DMS53 treated with DMSO at 0.1 percent for 48 hours (cell line): ENCODE data around the gene GGN.
"Not testable (repeated sequence)": the region's sequence is repeated elsewhere in the genome, so short reads cannot be mapped to it uniquely, and the experiment has no call there.

Experiments
- DNase-seq: peaks from one replicate; lab custom pipeline; 2025; ENCODE audit not compliant: unreplicated experiment; lab: John Stamatoyannopoulos, UW

The GGN gene, protein sequence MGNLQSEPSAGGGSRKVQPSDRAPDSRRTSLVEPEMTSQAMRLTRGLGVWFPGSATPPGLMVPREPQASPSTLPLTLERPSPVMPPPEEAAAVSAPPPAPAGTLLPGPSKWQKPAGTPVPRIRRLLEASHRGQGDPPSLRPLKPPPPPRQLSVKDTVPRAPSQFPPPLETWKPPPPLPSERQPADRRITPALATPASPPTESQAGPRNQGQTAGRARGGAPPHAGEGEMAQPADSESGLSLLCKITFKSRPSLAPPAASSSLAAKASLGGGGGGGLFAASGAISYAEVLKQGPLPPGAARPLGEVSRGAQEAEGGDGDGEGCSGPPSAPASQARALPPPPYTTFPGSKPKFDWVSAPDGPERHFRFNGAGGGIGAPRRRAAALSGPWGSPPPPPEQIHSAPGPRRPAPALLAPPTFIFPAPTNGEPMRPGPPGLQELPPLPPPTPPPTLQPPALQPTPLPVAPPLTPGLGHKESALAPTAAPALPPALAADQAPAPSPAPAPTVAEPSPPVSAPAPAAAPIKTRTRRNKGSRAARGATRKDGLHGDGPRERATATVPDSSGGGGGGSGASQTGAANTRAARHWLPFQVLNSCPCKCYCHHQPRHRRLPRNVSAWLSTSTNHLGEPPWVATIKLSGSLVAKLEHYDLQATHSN

DNA sequence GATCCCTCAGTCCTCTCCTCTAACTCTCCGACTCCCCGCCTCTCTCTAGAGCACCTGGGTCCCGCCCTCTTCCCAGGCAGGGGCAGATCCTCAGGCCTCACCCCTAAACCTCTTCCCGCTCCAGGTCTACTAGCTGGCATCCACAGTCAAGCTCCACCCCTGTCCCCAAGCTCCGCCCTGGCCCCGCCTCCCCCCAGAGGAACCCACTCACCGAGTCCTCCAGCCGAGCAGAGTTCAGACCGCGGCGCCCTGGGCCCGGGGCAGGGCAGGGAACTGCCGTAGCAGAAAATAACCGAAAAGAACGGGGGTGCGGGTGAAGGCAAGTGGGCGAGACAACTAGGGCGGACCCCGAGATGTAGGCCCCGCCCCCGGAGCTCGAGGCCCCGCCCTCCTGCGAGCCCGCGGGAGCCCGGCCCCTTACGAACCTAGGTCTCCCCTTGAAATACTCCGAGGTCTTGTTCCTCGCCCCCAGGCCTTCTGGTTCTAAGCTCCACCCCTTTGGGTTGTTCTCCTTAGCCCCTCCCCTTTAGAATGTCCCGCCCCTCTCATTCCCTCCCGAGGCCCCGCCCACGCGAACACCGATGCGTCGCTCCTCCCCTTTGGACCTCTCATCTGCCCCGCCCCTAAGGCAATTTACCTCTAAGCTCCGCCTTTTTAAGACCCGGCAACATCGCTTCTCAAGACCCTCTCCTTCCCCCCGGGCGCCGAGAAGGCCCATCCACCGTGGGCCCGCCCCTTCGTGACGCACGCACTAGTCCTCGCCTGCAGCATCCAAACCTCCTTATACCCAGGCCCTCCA, at the start of gene GGN:
Gene GGN, minus strand, starts transcription at position 485 of the 799 bp plus-strand sequence. CDS start 773 bp downstream, outside the sequence.
- peak; percentile 84 for DNase-seq

DNA sequence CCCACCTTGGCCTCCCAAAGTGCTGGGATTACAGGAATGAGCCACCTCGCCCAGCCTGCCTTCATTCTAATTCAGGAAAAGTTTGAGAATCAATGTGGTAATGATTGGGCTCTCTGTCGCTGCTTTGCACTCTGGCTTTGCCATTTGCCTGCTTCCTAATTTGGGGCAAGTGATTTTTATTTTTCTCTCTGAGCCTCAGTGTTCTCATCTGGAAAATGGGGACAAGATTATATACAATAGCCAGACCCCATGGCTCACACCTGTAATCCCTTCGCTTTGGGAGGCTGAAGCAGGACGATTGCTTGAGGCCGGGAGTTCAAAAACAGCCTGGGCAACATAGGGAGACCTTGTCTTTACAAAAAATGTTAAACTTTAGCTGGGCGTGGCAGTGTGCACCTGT, 49.5 kb upstream of the GGN start:
- no peak for DNase-seq

GRCh38 chr19:38434549-38435051, 46.8 kb upstream of the GGN start:
- no peak for DNase-seq

GRCh38 chr19:38433268-38433733, 45.5 kb upstream of the GGN start, which contains the start of gene RYR1:
RYR1 (plus strand) TSS chr19:38433691; CDS start chr19:38433830, 139 bp downstream.
- DNase-seq, result no peak

GRCh38 chr19:38430931-38431330, 43.1 kb upstream of the GGN start:
- no peak for DNase-seq

- no peak for DNase-seq
Observed at GRCh38 chr19:38429811-38430156, 42.0 kb upstream of the GGN start.

GRCh38 chr19:38429055-38429810, 41.4 kb upstream of the GGN start:
- no peak for DNase-seq

GRCh38 chr19:38427035-38427677, 39.3 kb upstream of the GGN start:
- DNase-seq, result not testable (repeated sequence)

DNA sequence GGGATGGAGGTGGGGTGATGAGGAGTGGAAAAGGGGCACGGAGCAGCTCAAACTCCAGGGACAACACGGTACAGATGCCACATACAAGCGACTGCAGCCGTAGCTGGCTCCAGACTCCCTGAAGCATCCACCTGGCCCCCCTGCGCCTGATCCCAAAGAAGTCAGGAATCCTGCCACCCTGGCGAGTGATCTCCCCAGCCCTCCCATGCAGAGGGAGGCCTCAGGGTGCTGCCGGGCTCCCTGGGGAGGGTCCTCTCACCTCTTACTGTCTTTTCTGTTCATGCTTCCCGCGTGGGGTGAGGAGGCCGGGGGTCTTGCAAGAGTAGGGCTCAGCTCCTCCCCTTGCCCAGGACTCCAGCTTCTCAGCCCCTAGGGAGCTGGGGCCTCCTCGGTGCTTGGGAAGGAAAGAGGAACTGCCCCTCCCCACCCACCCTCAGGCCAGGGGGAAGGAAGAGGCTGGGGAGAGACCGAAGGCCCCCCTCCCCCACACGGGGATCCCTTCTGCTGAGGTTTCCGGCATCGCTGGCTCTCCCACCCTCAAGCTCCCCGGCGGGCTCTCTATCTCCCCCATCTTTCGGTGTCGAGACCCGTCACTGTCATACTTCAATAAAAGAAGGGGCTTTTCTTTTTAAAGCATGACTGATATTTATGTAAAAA, 38.1 kb upstream of the GGN start, which contains the start of gene RASGRP4:
Gene RASGRP4, minus strand, starts transcription at position 410 of the 657 bp plus-strand sequence. Its CDS starts 128 bp downstream, at position 282.
- no peak for DNase-seq

- no peak for DNase-seq
Observed at GRCh38 chr19:38425222-38425809, 37.5 kb upstream of the GGN start.

DNA sequence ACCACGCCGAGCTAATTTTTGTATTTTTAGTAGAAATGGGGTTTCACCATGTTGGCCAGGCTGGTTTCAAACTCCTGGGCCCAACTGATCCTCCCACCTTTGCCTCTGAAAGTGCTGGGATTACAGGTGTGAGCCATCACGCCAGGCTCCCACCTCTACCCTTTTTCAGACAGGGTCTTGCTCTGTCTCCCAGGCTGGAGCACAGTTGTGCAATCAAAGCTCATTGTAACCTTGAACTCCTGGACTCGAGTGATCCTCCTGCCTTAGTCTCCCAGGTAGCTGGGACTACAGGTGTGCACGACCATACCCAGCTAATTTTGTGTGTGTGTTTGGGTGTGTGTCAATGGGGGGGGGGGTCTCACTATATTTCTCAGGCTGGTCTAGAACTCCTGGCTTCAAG, 36.4 kb upstream of the GGN start:
- no peak for DNase-seq

DNA sequence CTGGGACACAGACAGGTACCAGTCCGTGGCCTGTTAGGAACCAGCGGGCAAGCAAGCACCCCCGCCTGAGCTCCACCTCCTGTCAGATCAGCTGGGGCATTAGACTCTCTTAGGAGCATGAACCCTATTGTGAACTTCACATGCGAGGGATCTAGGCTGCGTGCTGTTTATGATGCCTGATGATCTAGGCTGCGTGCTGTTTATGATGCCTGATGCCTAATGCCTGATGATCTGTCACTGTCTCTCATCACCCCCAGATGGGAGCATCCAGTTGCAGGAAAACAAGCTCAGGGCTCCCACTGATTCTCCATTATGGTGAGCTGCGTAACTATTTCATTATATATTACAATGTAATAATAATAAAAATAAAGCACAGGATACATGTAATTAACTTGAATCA, 34.6 kb upstream of the GGN start:
- DNase-seq, result no peak

GRCh38 chr19:38421856-38422255, 34.0 kb upstream of the GGN start:
- DNase-seq, result no peak

GRCh38 chr19:38420935-38421334, 33.1 kb upstream of the GGN start:
- DNase-seq, result no peak

DNA sequence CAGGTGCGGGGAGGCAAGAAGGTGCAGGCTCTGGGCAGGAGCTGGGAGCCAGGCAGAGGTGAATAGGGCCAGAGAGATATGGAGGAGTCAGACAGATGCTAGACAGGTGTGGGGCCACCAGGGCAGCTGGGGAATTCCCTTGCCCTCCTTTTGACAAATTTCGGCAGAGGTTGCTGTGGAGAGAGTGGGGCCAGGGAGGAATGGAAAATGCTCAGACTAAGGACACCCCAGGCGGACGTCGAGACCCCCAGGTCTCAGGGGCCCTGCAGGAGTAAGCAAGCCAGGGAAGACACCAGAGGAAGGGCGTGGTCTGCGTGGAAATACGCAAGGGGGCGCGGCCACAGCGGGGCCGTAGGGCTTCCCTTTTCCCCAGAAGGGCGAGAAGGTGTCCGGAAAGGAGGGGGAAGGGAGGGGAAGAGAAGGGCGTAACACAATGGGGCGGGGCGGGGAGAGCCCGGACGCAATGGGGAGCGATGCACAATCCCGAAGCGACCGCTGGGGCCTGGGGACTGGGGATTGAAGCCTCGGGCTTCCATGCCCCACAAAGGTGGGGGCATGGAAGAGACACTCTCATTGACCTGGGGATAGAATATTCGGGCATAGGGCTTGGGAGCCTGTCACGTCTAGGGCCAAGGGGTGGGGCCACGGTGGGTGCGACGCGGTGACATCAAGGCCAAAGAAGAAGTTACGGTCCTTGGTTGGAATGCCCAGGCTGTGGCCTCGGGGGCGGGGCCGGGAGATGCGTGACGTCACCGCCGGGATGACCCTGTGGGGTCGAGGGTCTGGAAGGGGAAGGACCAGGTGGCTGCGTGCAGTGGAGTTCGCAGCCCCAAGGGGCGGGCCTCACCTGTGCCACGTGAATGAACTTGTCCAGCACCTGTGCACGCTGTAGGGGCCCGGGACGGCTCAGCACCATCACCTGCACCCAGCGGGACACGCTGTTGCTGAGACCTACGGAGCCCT, 30.0 kb upstream of the GGN start:
- peak; percentile 25 for DNase-seq

DNA sequence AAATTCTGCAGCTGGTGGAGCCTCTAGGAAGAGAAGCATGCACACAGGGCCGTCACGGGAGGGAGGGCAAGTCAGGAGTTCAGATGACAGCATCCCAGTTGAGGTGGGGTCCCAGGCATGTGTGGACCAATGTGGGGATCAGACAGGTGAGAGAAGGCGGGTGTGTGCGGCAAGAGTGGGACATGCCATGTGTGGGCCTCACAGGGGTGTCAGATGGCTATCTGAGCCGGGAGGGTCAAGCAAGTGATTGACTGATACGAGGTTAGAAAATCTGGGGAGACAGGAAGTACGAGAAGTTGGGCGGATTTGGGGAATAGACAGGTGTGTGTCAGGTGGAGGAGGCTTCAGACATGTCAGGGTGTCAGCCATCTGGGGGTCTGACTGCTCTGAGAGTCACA, 29.3 kb upstream of the GGN start:
- DNase-seq, result no peak

- no peak for DNase-seq
Observed at GRCh38 chr19:38413416-38413815, 25.6 kb upstream of the GGN start.

GRCh38 chr19:38412961-38413360, 25.1 kb upstream of the GGN start:
- no peak for DNase-seq
